D721Med (cell line): ENCODE measurements around the gene NACC2.

ENCODE experiments used
- DNase-seq: peaks from one replicate; pipeline ENCODE4 v3.0.0; 2011; ENCODE audit warnings: low spot score; ENCODE audit not compliant: insufficient read length
- FAIRE-seq: peaks from 2 replicates; lab custom pipeline; 2011; peaks lifted over from hg19 to GRCh38; lab: Jason Lieb, UNC
- TF ChIP-seq, protein P1 (sequence below): IDR thresholded peaks from 2 replicates; pipeline ENCODE4 v1.5.1; 2012; ENCODE audit warnings: mild to moderate bottlenecking, control low read depth; ENCODE audit not compliant: insufficient read depth; ENCODE audit errors: missing control alignments

NACC2 gene

GRCh38 chr9:136078498-136079011, 16.5 kb downstream of the NACC2 start:
- FAIRE-seq (no peak), DNase-seq (no peak)
- TF ChIP-seq, protein P1, sequence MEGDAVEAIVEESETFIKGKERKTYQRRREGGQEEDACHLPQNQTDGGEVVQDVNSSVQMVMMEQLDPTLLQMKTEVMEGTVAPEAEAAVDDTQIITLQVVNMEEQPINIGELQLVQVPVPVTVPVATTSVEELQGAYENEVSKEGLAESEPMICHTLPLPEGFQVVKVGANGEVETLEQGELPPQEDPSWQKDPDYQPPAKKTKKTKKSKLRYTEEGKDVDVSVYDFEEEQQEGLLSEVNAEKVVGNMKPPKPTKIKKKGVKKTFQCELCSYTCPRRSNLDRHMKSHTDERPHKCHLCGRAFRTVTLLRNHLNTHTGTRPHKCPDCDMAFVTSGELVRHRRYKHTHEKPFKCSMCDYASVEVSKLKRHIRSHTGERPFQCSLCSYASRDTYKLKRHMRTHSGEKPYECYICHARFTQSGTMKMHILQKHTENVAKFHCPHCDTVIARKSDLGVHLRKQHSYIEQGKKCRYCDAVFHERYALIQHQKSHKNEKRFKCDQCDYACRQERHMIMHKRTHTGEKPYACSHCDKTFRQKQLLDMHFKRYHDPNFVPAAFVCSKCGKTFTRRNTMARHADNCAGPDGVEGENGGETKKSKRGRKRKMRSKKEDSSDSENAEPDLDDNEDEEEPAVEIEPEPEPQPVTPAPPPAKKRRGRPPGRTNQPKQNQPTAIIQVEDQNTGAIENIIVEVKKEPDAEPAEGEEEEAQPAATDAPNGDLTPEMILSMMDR: no peak

GRCh38 chr9:136078024-136078423, 17.1 kb downstream of the NACC2 start:
- TF ChIP-seq, protein P1: no peak
- FAIRE-seq (no peak), DNase-seq (no peak)

DNA sequence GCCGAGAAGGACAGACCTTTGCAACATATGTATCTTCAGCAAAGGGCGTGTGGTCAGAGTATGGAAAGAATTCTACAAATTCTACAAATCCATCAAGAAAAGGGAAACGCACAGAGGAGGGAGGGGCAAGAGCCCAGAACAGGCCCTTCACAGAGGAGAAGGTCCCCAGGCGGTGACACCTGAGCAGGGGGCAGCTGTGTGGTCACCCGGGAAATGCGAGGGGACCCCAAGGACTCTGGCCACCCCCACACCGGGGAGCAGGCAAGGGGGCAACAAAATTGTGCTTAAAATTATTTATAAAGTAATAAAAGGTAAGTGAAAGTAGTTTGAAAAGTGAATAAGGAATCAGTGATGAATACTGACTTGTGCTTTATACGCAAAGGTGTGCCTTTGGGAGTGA, 17.6 kb downstream of the NACC2 start:
- TF ChIP-seq, protein P1: no peak
- DNase-seq: no peak
- no peak for FAIRE-seq

GRCh38 chr9:136075881-136076678, 19.0 kb downstream of the NACC2 start:
- no peak for FAIRE-seq
- DNase-seq: no peak
- TF ChIP-seq, protein P1: no peak

GRCh38 chr9:136075134-136075841, 19.8 kb downstream of the NACC2 start:
- DNase-seq: no peak
- FAIRE-seq: no peak
- TF ChIP-seq, protein P1: no peak

DNA sequence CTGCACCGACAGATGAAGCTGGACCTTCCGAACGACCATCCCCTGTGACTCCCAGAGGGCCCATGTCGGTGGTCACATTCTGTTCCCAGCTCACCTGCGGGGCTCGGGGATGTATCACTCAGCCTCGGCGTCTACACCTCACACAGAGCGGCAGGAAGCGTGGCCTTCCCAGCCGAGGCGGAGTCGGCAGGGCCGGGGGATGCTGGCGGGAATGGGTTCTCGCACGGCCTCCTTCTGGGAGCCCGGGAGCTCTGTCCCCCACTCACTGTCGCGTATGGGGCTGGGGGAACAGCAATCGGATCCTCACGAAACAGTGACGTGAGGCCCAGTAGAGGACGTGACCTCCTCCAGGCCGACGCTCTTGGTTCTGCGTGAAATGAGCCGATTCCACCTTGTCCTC, 20.4 kb downstream of the NACC2 start:
- TF ChIP-seq, protein P1: no peak
- FAIRE-seq (no peak), DNase-seq (no peak)
